Activated CD4-positive, alpha-beta T cell treated with anti-CD3 and anti-CD28 coated beads for 24 hours (primary cell): ENCODE results near the gene NSRP1.
"Not testable (repeated sequence)": the region's sequence is repeated elsewhere in the genome, so short reads cannot be mapped to it uniquely, and the experiment has no call there.

Experiments
- DNase-seq, 2 donors: peaks; one replicate each; pipeline ENCODE4 v3.0.0-alpha.2; 2020; ENCODE audit warnings: low read depth in 2 of 2

The NSRP1 gene

DNA sequence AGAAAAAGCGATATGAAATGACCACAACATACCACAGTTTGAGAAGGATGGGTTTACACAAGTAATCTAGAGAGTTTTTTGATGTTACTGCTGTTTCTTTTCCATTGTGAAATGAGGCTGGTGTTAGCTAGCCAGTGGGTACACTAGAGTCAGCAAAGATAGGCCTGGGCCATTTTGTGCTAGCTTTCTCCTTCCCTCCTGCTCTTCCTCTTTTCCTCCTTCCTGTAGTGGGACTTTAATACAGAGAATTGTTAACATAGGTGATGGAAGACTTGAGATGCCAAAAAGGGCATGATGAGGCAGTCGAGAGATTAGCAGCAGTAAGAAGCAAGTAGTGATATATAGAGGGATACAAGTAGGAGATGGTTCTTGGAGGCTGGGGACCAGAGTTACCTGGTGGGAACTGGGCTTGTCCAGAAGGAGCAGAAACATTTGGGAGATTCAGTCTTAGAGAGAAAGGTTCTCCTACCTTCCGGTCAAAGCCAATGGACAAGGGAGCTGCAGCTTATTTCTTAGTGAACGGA is 7.7 kb downstream of the NSRP1 start:
- DNase-seq: no peak

- DNase-seq: no peak
Measured at GRCh38 chr17:30130121-30130520, 13.5 kb downstream of the NSRP1 start.

- DNase-seq: no peak
Measured at GRCh38 chr17:30132615-30133014, 16.0 kb downstream of the NSRP1 start.

- no peak for DNase-seq
Measured at GRCh38 chr17:30133197-30133596, 16.6 kb downstream of the NSRP1 start.

- DNase-seq: no peak
Measured at GRCh38 chr17:30134551-30134950, 17.9 kb downstream of the NSRP1 start.

GRCh38 chr17:30137158-30137557 is 20.5 kb downstream of the NSRP1 start:
- DNase-seq: no peak

DNA sequence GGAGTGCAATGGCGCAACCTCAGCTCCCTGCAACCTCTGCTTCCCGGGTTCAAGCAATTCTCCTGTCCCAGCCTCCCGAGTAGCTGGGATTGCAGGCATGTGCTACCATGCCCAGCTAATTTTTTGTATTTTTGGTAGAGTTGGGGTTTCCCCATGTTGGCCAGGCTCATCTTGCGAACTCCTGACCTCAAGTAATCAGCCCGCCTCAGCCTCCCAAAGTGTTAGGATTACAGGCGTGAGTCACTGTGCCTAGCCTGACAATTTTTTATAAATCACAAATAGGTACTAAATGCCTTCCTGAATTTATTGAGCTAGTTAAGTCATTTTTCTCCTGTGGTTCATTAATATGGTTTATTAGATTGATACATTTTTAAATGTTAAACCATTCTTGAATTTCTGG is 31.2 kb downstream of the NSRP1 start:
- not testable (repeated sequence) for DNase-seq

DNA sequence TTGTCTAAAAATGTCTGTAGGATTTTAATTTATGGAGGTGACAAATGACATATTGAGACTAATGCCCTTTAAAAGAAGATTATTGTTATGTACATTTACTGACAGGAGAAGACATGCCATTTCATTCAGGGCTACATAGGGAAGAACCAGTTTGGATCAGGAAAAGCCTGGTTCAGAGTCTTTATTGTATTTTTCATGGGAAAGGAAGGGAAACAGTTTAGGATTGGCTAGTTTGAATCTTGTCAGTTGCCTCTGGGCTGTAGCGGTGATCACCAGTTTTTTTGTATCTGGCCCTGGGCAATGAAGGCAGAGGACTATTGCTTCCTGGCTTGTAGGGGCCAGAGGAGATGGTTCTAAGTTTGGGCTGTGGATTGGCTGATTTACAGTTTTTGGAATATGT is 31.8 kb downstream of the NSRP1 start:
- DNase-seq: no peak

DNA sequence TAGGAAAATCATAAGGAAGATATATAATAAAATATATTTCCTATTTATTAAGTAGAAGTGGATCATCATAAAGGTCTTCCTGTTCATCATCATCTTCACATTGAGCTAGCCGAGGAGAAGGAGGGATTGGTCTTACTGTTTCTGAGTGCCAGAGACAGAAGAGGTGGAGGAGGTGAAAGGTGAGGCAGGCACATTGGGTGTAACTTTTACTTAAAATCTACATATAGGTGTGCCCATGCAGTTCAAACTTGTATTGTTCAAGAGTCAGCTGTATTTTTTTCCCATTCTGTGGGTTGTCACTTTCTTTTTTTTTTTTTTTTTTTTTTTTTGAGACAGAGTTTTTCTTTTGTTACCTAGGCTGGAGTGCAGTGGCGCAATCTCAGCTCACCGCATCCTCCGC is 34.9 kb downstream of the NSRP1 start:
- no peak for DNase-seq

DNA sequence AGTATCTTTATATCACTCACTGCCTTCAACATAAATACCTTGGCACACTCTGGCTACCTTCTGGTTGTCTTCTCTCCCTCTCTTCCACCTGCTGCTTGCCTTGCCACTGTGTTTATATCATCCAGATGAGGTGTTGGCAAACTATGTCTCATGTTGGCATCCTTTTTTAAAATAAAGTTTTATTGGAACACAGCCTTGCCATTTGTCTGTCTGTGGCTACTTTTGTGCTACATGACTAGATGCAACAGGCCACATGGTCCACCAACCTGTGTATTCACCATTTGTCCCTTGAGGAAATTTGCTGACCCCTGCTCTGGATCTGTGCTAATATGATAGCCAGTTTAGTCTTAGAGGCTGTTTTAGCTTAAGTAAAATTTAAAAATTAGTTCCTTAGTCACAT is 36.8 kb downstream of the NSRP1 start:
- DNase-seq: no peak

GRCh38 chr17:30155389-30155788 is 38.8 kb downstream of the NSRP1 start:
- DNase-seq: no peak

- DNase-seq: no peak
Measured at GRCh38 chr17:30158896-30159625, 42.4 kb downstream of the NSRP1 start.

DNA sequence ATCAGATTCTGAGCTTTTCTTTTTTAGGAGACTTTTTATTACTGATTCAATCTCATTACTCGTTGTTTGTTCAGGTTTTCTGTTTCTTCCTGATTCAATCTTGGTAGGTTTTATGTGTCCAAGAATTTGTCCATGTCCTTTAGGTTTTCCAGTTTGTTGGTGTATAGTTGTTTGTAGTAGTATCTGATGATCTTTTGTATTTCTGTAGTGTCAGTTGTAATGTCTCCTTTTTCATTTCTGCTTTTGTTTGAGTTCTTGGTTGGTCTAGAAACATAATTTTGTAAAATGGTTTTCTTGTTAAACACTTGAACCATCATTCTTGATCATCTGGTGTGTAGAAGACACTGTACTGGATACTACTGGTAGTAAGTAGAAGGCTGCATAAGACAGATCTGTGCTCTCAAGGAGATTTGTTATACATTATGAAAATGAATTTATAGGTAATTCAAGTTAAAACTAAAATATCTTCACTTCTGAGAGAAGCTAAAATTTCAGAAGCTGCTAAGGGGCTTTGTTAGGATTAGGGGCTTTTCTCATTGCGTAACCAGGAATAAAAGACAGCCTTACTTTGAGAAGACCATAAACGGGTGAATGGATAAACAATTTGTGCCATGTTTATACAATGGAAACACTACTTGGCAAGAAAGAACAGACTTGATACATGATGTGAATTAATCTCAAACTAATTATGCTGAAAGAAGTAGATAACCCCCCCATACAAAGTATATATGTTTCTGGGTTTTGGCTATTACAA is 44.0 kb downstream of the NSRP1 start:
- DNase-seq: no peak

- DNase-seq: no peak
Measured at GRCh38 chr17:30161601-30162000, 45.0 kb downstream of the NSRP1 start.

DNA sequence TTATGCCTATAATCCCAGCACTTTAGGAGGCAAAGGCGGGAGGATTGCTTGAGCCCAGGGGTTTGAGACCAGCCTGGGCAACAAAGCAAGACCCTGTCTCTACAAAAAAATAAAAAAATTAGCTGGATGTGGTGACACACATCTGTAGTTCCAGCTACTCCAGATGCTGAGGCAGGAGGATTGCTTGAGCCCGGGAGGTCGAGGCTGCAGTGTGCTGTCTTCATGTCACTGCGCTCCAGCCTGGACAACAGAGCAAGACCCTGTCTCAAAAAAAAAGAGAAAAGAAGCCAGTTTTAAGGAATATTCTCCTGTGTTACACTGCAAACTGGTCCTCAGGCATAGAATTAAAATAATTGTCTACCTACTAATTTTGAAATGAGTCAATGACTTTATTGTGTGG is 47.9 kb downstream of the NSRP1 start:
- DNase-seq: no peak

GRCh38 chr17:30165147-30165546 is 48.5 kb downstream of the NSRP1 start:
- DNase-seq: no peak

DNA sequence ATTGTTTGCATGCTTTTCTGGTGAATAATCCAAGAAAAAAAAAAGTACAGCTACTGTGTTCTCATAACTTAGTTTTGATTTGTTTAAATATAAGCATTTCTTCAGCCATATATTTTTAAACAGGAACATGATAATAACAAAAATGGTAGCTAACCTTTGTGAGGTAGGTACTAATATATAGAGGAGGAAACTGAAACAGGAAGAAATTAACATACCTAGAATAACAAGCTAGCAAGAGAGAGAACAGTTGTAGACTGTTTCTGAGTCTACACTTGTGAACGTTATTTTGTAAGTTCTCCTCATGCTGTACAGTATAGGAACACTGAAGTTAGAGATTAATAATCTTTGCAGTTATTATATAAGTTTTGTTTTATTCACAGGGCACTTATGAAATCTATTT is 49.3 kb downstream of the NSRP1 start:
- DNase-seq: no peak

DNA sequence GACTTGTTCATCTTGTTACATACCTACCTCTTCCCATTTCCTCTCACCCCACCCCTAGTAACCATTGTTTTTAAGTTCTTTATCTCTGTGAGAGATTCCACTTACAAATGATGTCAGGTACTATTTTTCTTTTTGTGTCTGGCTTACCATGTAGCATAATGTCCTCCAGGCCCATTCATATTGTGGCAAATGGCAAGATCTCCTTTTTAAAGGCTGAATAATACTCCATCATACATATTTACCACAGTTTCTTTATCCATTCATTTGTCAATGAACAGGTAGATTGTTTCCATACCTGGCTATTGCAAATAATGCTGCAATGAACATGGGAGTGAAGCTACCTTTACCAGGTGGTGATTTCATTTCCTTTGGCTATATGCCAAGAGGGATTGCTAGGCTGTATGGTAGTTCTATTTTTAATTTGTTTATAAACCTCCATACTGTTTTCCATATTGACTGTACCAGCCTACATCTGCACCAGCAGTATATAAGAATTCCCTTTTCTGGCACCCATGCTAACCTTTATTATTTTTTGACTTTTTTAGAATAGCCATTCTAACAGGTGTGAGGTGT is 53.9 kb downstream of the NSRP1 start:
- DNase-seq: no peak

DNA sequence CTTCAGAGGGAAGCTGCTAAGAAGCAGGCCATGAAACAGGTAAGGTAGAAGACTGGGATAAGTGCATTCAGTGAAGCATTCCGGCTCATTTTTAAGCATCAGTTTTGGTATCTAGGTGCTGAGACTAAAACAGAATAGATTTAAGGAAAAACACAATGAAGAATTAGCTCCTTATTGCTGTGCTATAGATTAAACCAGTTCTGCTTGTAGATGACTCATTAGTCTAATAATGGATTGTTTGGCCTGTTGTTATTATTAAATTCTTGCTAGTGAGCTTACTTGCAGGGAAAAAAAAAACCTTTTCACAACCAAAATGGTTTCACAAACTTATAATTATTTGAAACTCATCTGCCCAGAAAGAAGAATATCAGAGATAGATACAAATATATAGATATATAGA is 55.9 kb downstream of the NSRP1 start:
- no peak for DNase-seq

- no peak for DNase-seq
Measured at GRCh38 chr17:30173649-30174048, 57.0 kb downstream of the NSRP1 start.

GRCh38 chr17:30174556-30174955 is 57.9 kb downstream of the NSRP1 start:
- no peak for DNase-seq

- no peak for DNase-seq
Measured at GRCh38 chr17:30176855-30177254, 60.2 kb downstream of the NSRP1 start.

- no peak for DNase-seq
Measured at GRCh38 chr17:30186761-30187160, 70.1 kb downstream of the NSRP1 start.
